HEK293 (cell line): Measurements from ENCODE around the gene OLFM3.

Experiments
- CTCF ChIA-PET: fragments of 350-600 bp; formaldehyde crosslinking; extraction: SDS; loops from one replicate; lab custom pipeline; 2021; ENCODE audit warnings: antibody characterized with exemption; lab: Yijun Ruan, JAX
- POLR2A ChIA-PET: fragments of 300-600 bp; formaldehyde crosslinking; extraction: SDS; loops from one replicate; lab custom pipeline; 2020; ENCODE audit warnings: antibody characterized with exemption, inconsistent platforms; lab: Yijun Ruan, JAX
- H3K27ac ChIP-seq: fragments of 200-500 bp; sonication (Bioruptor generic); 2 replicates; pipeline ENCODE4 v1.5.1; 2014; ENCODE audit warnings: low read depth, low read length, control low read depth, inconsistent platforms; ENCODE audit errors: extremely low read depth
- H3K36me3 ChIP-seq, 2 experiments: fragments of 200-500 bp in 1 of 2; sonication (Bioruptor generic) in 1 of 2; 1 replicate in 1 of 2; 2 replicates in 1 of 2; pipeline ENCODE4 v1.5.1; 2014 to 2017; ENCODE audit warnings: inconsistent platforms in 2 of 2, low read length in 2 of 2; ENCODE audit not compliant: control insufficient read depth in 2 of 2, insufficient read depth in 1 of 2
- H3K4me1 ChIP-seq: fragments of 200-500 bp; sonication (Bioruptor generic); 2 replicates; pipeline ENCODE4 v1.5.1; 2014; ENCODE audit warnings: mild to moderate bottlenecking, low read length, inconsistent platforms; ENCODE audit not compliant: control insufficient read depth, insufficient read depth
- H3K4me3 ChIP-seq: 2 replicates; pipeline ENCODE4 v1.5.1; 2011; ENCODE audit warnings: low read depth, mild to moderate bottlenecking, control low read depth, low read length, moderate library complexity
- H3K9me3 ChIP-seq: fragments of 200-500 bp; sonication (Bioruptor generic); 2 replicates; pipeline ENCODE4 v1.5.1; 2014; ENCODE audit warnings: low read depth, low read length, inconsistent platforms; ENCODE audit not compliant: control insufficient read depth, insufficient read depth
- BCL11B ChIP-seq: fragments of 450-650 bp; formaldehyde crosslinking; IDR thresholded peaks from 2 replicates; pipeline ENCODE4 v1.5.1; 2016; ENCODE audit warnings: low read depth, missing biosample characterization, missing genetic modification characterization
- GLI4 ChIP-seq: fragments of 450-650 bp; formaldehyde crosslinking; IDR thresholded peaks from 2 replicates; pipeline ENCODE4 v1.5.1; 2016; ENCODE audit warnings: missing biosample characterization, missing genetic modification characterization
- GLIS1 ChIP-seq: fragments of 450-650 bp; formaldehyde crosslinking; IDR thresholded peaks from 2 replicates; pipeline ENCODE4 v1.5.1; 2016; ENCODE audit warnings: missing biosample characterization, missing genetic modification characterization
- HOXC10 ChIP-seq: sonication (generic); formaldehyde crosslinking; IDR thresholded peaks from 2 replicates; pipeline ENCODE4 v1.8.1; 2023; ENCODE audit warnings: mild to moderate bottlenecking, missing genetic modification reagents
- KLF1 ChIP-seq: fragments of 450-650 bp; formaldehyde crosslinking; IDR thresholded peaks from 2 replicates; pipeline ENCODE4 v1.5.1; 2016; ENCODE audit warnings: missing biosample characterization, missing genetic modification characterization
- PATZ1 ChIP-seq: fragments of 450-650 bp; formaldehyde crosslinking; IDR thresholded peaks from 2 replicates; pipeline ENCODE4 v1.5.1; 2016; ENCODE audit warnings: missing biosample characterization, missing genetic modification characterization
- PBX3 ChIP-seq: sonication (generic); formaldehyde crosslinking; IDR thresholded peaks from 2 replicates; pipeline ENCODE4 v1.8.1; 2022; ENCODE audit warnings: mild to moderate bottlenecking, moderate library complexity, missing genetic modification reagents
- ZBTB10 ChIP-seq: fragments of 450-650 bp; formaldehyde crosslinking; IDR thresholded peaks from 2 replicates; pipeline ENCODE4 v1.5.1; 2016; ENCODE audit warnings: missing biosample characterization, missing genetic modification characterization
- ZFHX2 ChIP-seq: fragments of 450-650 bp; formaldehyde crosslinking; conservative IDR thresholded peaks from 2 replicates; pipeline ENCODE4 v1.5.1; 2016; ENCODE audit warnings: missing biosample characterization, missing genetic modification characterization
- ZFP41 ChIP-seq: fragments of 450-650 bp; formaldehyde crosslinking; IDR thresholded peaks from 2 replicates; pipeline ENCODE4 v1.5.1; 2016; ENCODE audit warnings: missing biosample characterization, missing genetic modification characterization, borderline replicate concordance
- ZIC2 ChIP-seq: fragments of 450-650 bp; formaldehyde crosslinking; IDR thresholded peaks from 2 replicates; pipeline ENCODE4 v1.5.1; 2016; ENCODE audit warnings: missing biosample characterization, missing genetic modification characterization
- ZNF114 ChIP-seq: fragments of 450-650 bp; formaldehyde crosslinking; IDR thresholded peaks from 2 replicates; pipeline ENCODE4 v1.5.0; 2017; ENCODE audit warnings: missing biosample characterization, missing genetic modification characterization
- ZNF19 ChIP-seq: fragments of 450-650 bp; formaldehyde crosslinking; IDR thresholded peaks from 2 replicates; pipeline ENCODE4; 2016; ENCODE audit warnings: missing biosample characterization, missing genetic modification characterization, low read depth
- ZNF24 ChIP-seq: fragments of 450-650 bp; formaldehyde crosslinking; IDR thresholded peaks from 2 replicates; pipeline ENCODE4 v1.5.1; 2016; ENCODE audit warnings: missing biosample characterization, missing genetic modification characterization
- ZNF280C ChIP-seq: fragments of 450-650 bp; formaldehyde crosslinking; IDR thresholded peaks from 2 replicates; pipeline ENCODE4 v1.5.1; 2016; ENCODE audit warnings: missing biosample characterization, missing genetic modification characterization
- ZNF366 ChIP-seq: fragments of 450-650 bp; formaldehyde crosslinking; conservative IDR thresholded peaks from 2 replicates; pipeline ENCODE4 v1.5.1; 2016; ENCODE audit warnings: missing biosample characterization, missing genetic modification characterization
- ZNF423 ChIP-seq: fragments of 450-650 bp; formaldehyde crosslinking; IDR thresholded peaks from 2 replicates; pipeline ENCODE4 v1.5.1; 2016; ENCODE audit warnings: missing biosample characterization, missing genetic modification characterization
- ZNF433 ChIP-seq: fragments of 450-650 bp; formaldehyde crosslinking; IDR thresholded peaks from 2 replicates; pipeline ENCODE4 v1.5.1; 2016; ENCODE audit warnings: missing biosample characterization, missing genetic modification characterization, low read depth
- ZNF449 ChIP-seq: fragments of 450-650 bp; formaldehyde crosslinking; IDR thresholded peaks from 2 replicates; pipeline ENCODE4 v1.5.1; 2017; ENCODE audit warnings: missing biosample characterization, mild to moderate bottlenecking, missing genetic modification characterization, moderate library complexity
- ZNF473 ChIP-seq: fragments of 450-650 bp; formaldehyde crosslinking; IDR thresholded peaks from 2 replicates; pipeline ENCODE4 v1.5.1; 2017; ENCODE audit warnings: missing biosample characterization, missing genetic modification characterization
- ZNF621 ChIP-seq: fragments of 450-650 bp; formaldehyde crosslinking; IDR thresholded peaks from 2 replicates; pipeline ENCODE4 v1.5.1; 2017; ENCODE audit warnings: missing biosample characterization, missing genetic modification characterization
- ZNF658 ChIP-seq: fragments of 450-650 bp; formaldehyde crosslinking; IDR thresholded peaks from 2 replicates; pipeline ENCODE4; 2016; ENCODE audit warnings: missing biosample characterization, missing genetic modification characterization
- ZNF677 ChIP-seq: fragments of 450-650 bp; IDR thresholded peaks from 2 replicates; pipeline ENCODE4 v1.5.0; 2018; ENCODE audit warnings: missing biosample characterization, mild to moderate bottlenecking, missing genetic modification characterization, moderate library complexity
- ZNF704 ChIP-seq: fragments of 450-650 bp; formaldehyde crosslinking; IDR thresholded peaks from 2 replicates; pipeline ENCODE4 v1.5.1; 2016; ENCODE audit warnings: missing biosample characterization, missing genetic modification characterization
- ZNF785 ChIP-seq: fragments of 450-650 bp; formaldehyde crosslinking; IDR thresholded peaks from 2 replicates; pipeline ENCODE4 v1.5.1; 2016; ENCODE audit warnings: missing biosample characterization, missing genetic modification characterization
- ZNF792 ChIP-seq: fragments of 450-650 bp; formaldehyde crosslinking; IDR thresholded peaks from 2 replicates; pipeline ENCODE4 v1.5.1; 2016; ENCODE audit warnings: missing biosample characterization, missing genetic modification characterization
- ZSCAN4 ChIP-seq: fragments of 450-650 bp; formaldehyde crosslinking; IDR thresholded peaks from 2 replicates; pipeline ENCODE4 v1.5.1; 2017; ENCODE audit warnings: missing biosample characterization, missing genetic modification characterization

OLFM3 gene

GRCh38 chr1:101996825-101997465 is at the start of gene OLFM3:
Gene OLFM3, minus strand, starts transcription at chr1:101996926.
- no peaks in the 10 kb centered on the region for H3K4me1 ChIP-seq
- POLR2A ChIA-PET, result no interaction called here
- H3K36me3 ChIP-seq, result no peaks in the 10 kb centered on the region
- CTCF ChIA-PET, result no interaction called here
- H3K4me3 ChIP-seq, result no peak within 1 kb of the TSS
- no peak within 1 kb of the TSS for H3K27ac ChIP-seq
- no peaks in the 10 kb centered on the region for H3K9me3 ChIP-seq
- TF ChIP-seq GLIS1 (tag by site-specific recombination) (peak; percentile 61), ZNF24 (no peak), ZNF19 (tag by site-specific recombination) (no peak), ZNF704 (tag by site-specific recombination) (no peak), ZNF473 (tag by site-specific recombination) (no peak), BCL11B (tag by site-specific recombination) (no peak), ZNF658 (tag by site-specific recombination) (no peak), ZIC2 (tag by site-specific recombination) (0 out of 2 replicates have a peak, but pooled peaks have one; percentile 8), HOXC10 (no peak), KLF1 (tag by site-specific recombination) (no peak), ZNF677 (tag by site-specific recombination) (no peak), ZNF433 (no peak), ZNF114 (tag by site-specific recombination) (no peak), GLI4 (tag by site-specific recombination) (no peak), ZSCAN4 (no peak), ZNF423 (tag by site-specific recombination) (no peak), PATZ1 (tag by site-specific recombination) (no peak), ZFP41 (tag by site-specific recombination) (no peak), ZNF449 (tag by site-specific recombination) (0 out of 2 replicates have a peak, but pooled peaks have one; percentile 30), ZNF621 (no peak), ZBTB10 (tag by site-specific recombination) (no peak), PBX3 (CRISPR knock-in tag) (no peak), ZNF785 (tag by site-specific recombination) (no peak), ZNF280C (tag by site-specific recombination) (no peak), ZNF792 (no peak), ZFHX2 (tag by site-specific recombination) (no peak), ZNF366 (tag by site-specific recombination) (no peak)
